Liver (tissue), 3 donors: ENCODE data around the gene MAP2K7.

Source experiments
- CTCF ChIP-seq: fragments of 150-350 bp; IDR thresholded peaks from 2 replicates; pipeline ENCODE4 v1.5.1; 2017; ENCODE audit warnings: improper control_type of control experiment, low read depth, low read length; ENCODE audit not compliant: missing input control
- FOXA2 ChIP-seq: IDR thresholded peaks from 2 replicates; pipeline ENCODE4 v1.6.1; 2016; ENCODE audit warnings: antibody characterized with exemption
- GABPA ChIP-seq, 2 donors: IDR thresholded peaks in 1 of 2; conservative IDR thresholded peaks in 1 of 2; 2 replicates each; pipeline ENCODE4 v1.6.1; 2016; ENCODE audit warnings: antibody characterized with exemption in 2 of 2, mild to moderate bottlenecking in 1 of 2, moderate library complexity in 1 of 2
- HNF4A ChIP-seq, 2 donors: conservative IDR thresholded peaks; 2 replicates each; pipeline ENCODE4 v1.6.1; 2016; ENCODE audit warnings: antibody characterized with exemption in 2 of 2, mild to moderate bottlenecking in 2 of 2
- MAX ChIP-seq: IDR thresholded peaks from 2 replicates; pipeline ENCODE4 v1.6.1; 2016; ENCODE audit warnings: antibody characterized with exemption
- NR2F2 ChIP-seq: IDR thresholded peaks from 2 replicates; pipeline ENCODE4 v1.6.1; 2016; ENCODE audit warnings: antibody characterized with exemption
- RAD21 ChIP-seq, 2 donors: IDR thresholded peaks; 2 replicates each; pipeline ENCODE4 v1.6.1; 2016; ENCODE audit warnings: antibody characterized with exemption in 2 of 2, mild to moderate bottlenecking in 2 of 2
- RXRA ChIP-seq, 2 donors: IDR thresholded peaks; 2 replicates each; pipeline ENCODE4 v1.6.1; 2017 to 2018; ENCODE audit warnings: antibody characterized with exemption in 2 of 2, mild to moderate bottlenecking in 1 of 2
- SP1 ChIP-seq: IDR thresholded peaks from 2 replicates; pipeline ENCODE4 v1.6.1; 2018; ENCODE audit warnings: antibody characterized with exemption, mild to moderate bottlenecking
- TAF1 ChIP-seq: conservative IDR thresholded peaks from 2 replicates; pipeline ENCODE4 v1.6.1; 2016; ENCODE audit warnings: antibody characterized with exemption, mild to moderate bottlenecking
- YY1 ChIP-seq: IDR thresholded peaks from 2 replicates; pipeline ENCODE4 v1.6.1; 2016; ENCODE audit warnings: antibody characterized with exemption, mild to moderate bottlenecking
- ZBTB33 ChIP-seq: IDR thresholded peaks from 2 replicates; pipeline ENCODE4 v1.6.1; 2016; ENCODE audit warnings: antibody characterized with exemption
- TF ChIP-seq, protein P1 (sequence below): IDR thresholded peaks from 2 replicates; pipeline ENCODE4 v1.6.1; 2016; ENCODE audit warnings: antibody characterized with exemption, mild to moderate bottlenecking
- TF ChIP-seq, protein P2 (sequence below): IDR thresholded peaks from 2 replicates; pipeline ENCODE4 v1.6.1; 2016; ENCODE audit warnings: antibody characterized with exemption
- donor health status: healthy.
- donor health status: healthy.

DNA sequence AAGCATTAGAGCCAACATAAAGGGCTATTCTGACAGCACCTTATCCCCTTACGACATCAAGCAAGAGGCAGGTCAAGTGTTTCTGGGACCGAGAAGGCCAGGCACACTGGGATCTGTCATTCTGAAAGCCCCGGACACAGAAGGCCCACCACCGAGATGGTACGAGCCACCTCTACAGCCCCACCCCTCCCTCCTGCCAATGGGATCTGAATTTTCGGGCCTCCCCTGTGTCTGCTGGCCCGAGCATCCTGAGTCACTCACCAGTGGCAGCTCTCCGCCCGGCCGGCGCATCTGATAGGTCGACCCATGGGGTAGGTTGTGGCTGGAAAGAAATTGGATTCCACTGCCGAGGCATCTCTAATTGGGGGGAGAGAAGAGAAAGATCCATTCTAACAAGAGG lies 37.2 kb downstream of the MAP2K7 start:
- TF ChIP-seq CTCF: no peak
- no peak for TF ChIP-seq RXRA (IDR thresholded peaks at IDR 0.05)
- TF ChIP-seq RAD21 (IDR thresholded peaks at IDR 0.05): no peak
- no peak for TF ChIP-seq YY1
- no peak for TF ChIP-seq MAX
- TF ChIP-seq GABPA (IDR thresholded peaks at IDR 0.05 in 1 of 2, conservative IDR thresholded peaks at IDR 0.05 in 1 of 2): no peak
- TF ChIP-seq, protein P1, sequence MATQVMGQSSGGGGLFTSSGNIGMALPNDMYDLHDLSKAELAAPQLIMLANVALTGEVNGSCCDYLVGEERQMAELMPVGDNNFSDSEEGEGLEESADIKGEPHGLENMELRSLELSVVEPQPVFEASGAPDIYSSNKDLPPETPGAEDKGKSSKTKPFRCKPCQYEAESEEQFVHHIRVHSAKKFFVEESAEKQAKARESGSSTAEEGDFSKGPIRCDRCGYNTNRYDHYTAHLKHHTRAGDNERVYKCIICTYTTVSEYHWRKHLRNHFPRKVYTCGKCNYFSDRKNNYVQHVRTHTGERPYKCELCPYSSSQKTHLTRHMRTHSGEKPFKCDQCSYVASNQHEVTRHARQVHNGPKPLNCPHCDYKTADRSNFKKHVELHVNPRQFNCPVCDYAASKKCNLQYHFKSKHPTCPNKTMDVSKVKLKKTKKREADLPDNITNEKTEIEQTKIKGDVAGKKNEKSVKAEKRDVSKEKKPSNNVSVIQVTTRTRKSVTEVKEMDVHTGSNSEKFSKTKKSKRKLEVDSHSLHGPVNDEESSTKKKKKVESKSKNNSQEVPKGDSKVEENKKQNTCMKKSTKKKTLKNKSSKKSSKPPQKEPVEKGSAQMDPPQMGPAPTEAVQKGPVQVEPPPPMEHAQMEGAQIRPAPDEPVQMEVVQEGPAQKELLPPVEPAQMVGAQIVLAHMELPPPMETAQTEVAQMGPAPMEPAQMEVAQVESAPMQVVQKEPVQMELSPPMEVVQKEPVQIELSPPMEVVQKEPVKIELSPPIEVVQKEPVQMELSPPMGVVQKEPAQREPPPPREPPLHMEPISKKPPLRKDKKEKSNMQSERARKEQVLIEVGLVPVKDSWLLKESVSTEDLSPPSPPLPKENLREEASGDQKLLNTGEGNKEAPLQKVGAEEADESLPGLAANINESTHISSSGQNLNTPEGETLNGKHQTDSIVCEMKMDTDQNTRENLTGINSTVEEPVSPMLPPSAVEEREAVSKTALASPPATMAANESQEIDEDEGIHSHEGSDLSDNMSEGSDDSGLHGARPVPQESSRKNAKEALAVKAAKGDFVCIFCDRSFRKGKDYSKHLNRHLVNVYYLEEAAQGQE: no peak
- no peak for TF ChIP-seq TAF1
- no peak for TF ChIP-seq NR2F2
- TF ChIP-seq FOXA2: no peak
- TF ChIP-seq, protein P2, sequence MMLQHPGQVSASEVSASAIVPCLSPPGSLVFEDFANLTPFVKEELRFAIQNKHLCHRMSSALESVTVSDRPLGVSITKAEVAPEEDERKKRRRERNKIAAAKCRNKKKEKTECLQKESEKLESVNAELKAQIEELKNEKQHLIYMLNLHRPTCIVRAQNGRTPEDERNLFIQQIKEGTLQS: no peak
- no peak for TF ChIP-seq ZBTB33
- no peak for TF ChIP-seq SP1
- TF ChIP-seq HNF4A (conservative IDR thresholded peaks at IDR 0.05): no peak
